Transverse colon (tissue), 4 donors: ENCODE data around the gene SELENOT. TPM values are rescaled to one million over a fixed set of nuclear protein-coding genes. Genes with fewer than 3 reads are reported as not detected.

ENCODE experiments used
- DNase-seq: peaks from one replicate; pipeline ENCODE4 v3.0.0-alpha.2; 2019
- H3K27ac ChIP-seq, 4 donors: fragments of 200-600 bp; sonication (generic); 2 replicates each; pipeline ENCODE4 v1.5.1; 2016 to 2018; ENCODE audit warnings: inconsistent platforms in 4 of 4
- H3K27me3 ChIP-seq: fragments of 200-600 bp; sonication (generic); 2 replicates; pipeline ENCODE4 v1.5.1; 2017; ENCODE audit warnings: inconsistent platforms
- H3K36me3 ChIP-seq, 4 donors: fragments of 200-600 bp; sonication (generic); 2 replicates each; pipeline ENCODE4 v1.5.1; 2017 to 2019; ENCODE audit warnings: inconsistent platforms in 4 of 4
- H3K4me1 ChIP-seq, 4 donors: fragments of 200-600 bp; sonication (generic); 2 replicates each; pipeline ENCODE4 v1.5.1; 2017 to 2020; ENCODE audit warnings: inconsistent platforms in 4 of 4
- H3K4me3 ChIP-seq, 4 donors: fragments of 200-600 bp; sonication (generic); 1 replicate in 1 of 4; 2 replicates in 3 of 4; pipeline versions ENCODE4 v1.5.1 to v1.6.1; 2017 to 2019; ENCODE audit warnings: inconsistent platforms in 4 of 4
- H3K9me3 ChIP-seq, 2 donors: fragments of 200-600 bp; sonication (generic); 2 replicates each; pipeline ENCODE4 v1.5.1; 2017 to 2019; ENCODE audit warnings: inconsistent platforms in 2 of 2
- EP300 ChIP-seq: sonication (generic); formaldehyde crosslinking; IDR thresholded peaks from one replicate; pipeline ENCODE4 v1.6.1; 2017; ENCODE audit warnings: antibody characterized with exemption, low read depth
- POLR2A ChIP-seq: fragments of 450-650 bp; IDR thresholded peaks from one replicate; pipeline ENCODE4 v1.6.1; 2016; ENCODE audit warnings: antibody characterized with exemption, mild to moderate bottlenecking, moderate library complexity
- POLR2AphosphoS5 ChIP-seq, 3 donors: sonication (generic); formaldehyde crosslinking; IDR thresholded peaks; one replicate each; pipeline ENCODE4 v1.6.1; 2016; ENCODE audit warnings: antibody characterized with exemption in 3 of 3
- WGBS, 2 donors: methylation state at CpG; one replicate each; pipeline ENCODE4 v1.1.5; 2018; ENCODE audit warnings: low coverage in 1 of 2; 5-methylcytosine and 5-hydroxymethylcytosine counted together
- in situ Hi-C, 4 donors: fragments of 200-750 bp; cut with MboI; loops; one replicate each; pipeline versions ENCODE4 v1.15.0 to v1.15.1; 2017; ENCODE audit warnings: low sequenced_read_pairs in 3 of 4, low pct_ligation_motif_present in 1 of 4, low pct_unique_long_range_greater_than_20kb in 1 of 4
- intact Hi-C: fragments of 100-400 bp; cut with DNase I; formaldehyde crosslinking; loops from one replicate; pipeline ENCODE4 v1.15.1; 2023; ENCODE audit warnings: low total_unique reads
- total RNA-seq, 4 donors: library from RNA; depleted of rRNA; stranded (reverse); fragments of >200 nt; gene quantifications; one replicate each; pipeline ENCODE4 v1.1.0, GENCODE V29; 2016
- TF ChIP-seq, protein P1 (sequence below), 5 experiments: fragments of 200-600 bp in 3 of 5; fragments of 450-650 bp in 2 of 5; sonication (generic) in 3 of 5; IDR thresholded peaks; 1 replicate in 2 of 5; 2 replicates in 3 of 5; pipeline ENCODE4 v1.5.1; 2016 to 2017; ENCODE audit warnings: antibody characterized with exemption in 5 of 5, inconsistent platforms in 3 of 5, mild to moderate bottlenecking in 2 of 5, moderate library complexity in 1 of 5

Gene SELENOT
- total RNA-seq, 4 donors from 2014 or later: 36.3 to 149 (median 95.1) TPM

DNA sequence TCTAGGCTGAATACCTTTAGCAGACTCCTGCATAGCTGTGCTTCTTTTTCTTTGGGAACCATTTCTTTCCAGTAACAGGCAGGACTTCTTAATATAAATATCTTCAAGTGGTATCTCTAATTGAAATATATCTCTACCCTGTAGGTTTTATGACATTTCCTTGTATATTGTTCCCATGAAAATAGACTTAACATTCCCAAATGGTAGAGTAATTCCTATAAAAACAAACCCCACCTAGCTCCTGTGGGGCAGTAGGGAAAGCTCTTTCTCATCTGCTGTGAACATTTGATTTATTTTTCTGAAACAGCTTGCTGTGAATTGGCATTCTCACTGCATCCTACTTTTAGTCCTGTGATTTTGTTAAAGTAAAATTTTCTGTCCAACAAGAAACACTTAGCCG lies 20.8 kb downstream of the SELENOT start:
- Histone ChIP-seq H3K36me3 (peaks cover 0 to 43% (median 16%) of the 10 kb centered on the region in 4 donors), H3K27me3 (no peaks in the 10 kb centered on the region), H3K4me3 (no peak overlapping the region), H3K27ac (no peak overlapping the region), H3K4me1 (peaks cover 0 to 22% (median 0%) of the 10 kb centered on the region in 4 donors), H3K9me3 (no peaks in the 10 kb centered on the region)
- in situ Hi-C loops: no loop called here
- intact Hi-C loops: no loop called here
- TF ChIP-seq POLR2A (no peak), POLR2AphosphoS5 (IDR thresholded peaks at IDR 0.05) (no peak), EP300 (no peak)
- TF ChIP-seq, protein P1, sequence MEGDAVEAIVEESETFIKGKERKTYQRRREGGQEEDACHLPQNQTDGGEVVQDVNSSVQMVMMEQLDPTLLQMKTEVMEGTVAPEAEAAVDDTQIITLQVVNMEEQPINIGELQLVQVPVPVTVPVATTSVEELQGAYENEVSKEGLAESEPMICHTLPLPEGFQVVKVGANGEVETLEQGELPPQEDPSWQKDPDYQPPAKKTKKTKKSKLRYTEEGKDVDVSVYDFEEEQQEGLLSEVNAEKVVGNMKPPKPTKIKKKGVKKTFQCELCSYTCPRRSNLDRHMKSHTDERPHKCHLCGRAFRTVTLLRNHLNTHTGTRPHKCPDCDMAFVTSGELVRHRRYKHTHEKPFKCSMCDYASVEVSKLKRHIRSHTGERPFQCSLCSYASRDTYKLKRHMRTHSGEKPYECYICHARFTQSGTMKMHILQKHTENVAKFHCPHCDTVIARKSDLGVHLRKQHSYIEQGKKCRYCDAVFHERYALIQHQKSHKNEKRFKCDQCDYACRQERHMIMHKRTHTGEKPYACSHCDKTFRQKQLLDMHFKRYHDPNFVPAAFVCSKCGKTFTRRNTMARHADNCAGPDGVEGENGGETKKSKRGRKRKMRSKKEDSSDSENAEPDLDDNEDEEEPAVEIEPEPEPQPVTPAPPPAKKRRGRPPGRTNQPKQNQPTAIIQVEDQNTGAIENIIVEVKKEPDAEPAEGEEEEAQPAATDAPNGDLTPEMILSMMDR (IDR thresholded peaks at IDR 0.05): no peak
- WGBS, 2 donors: 93 to 100% methylated on average over 1 of the region's 1 CpG
- no peak for DNase-seq

DNA sequence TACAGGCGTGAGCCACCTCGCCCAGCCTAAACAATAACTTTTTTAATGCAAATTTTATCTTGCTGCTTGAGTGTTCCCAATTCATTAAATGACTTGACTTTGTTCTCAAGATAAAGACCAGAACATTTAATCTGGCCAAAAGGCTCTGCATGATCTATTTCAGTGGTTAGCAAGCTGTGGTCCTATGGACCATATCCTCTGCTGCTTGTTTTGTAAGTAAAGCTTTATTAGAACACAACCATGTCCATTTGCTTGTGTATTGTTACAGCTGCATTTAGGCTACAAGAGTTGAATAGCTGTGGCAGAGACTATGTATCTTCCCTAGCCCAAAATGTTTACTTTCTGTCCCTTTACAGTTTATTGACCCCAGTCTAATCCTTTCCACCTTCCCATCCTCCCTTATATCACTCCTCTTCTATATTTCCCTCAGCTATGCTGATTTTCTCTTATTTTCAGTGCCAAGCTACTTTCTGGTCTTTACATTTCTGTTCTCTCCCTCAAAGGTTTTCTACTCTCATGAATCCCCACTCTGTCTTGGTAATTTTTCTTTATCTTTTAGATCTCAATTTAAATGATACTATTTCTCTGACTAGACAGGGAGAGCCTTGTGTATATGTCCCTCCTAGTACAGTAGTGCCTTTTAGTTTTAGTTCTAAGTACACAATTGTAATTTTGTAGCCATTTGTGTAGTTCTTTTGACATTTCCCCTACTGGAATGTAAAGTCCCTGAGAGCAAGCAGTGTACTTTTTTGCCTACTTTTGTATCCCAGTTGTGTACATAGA lies 23.2 kb downstream of the SELENOT start:
- Histone ChIP-seq H3K4me3 (no peak overlapping the region), H3K27me3 (no peaks in the 10 kb centered on the region), H3K36me3 (peaks cover 0 to 57% (median 16%) of the 10 kb centered on the region in 4 donors), H3K27ac (no peak overlapping the region), H3K9me3 (no peaks in the 10 kb centered on the region), H3K4me1 (peaks cover 0 to 18% (median 0%) of the 10 kb centered on the region in 4 donors)
- in situ Hi-C loops (no loop called here), intact Hi-C loops (no loop called here)
- DNase-seq: no peak
- TF ChIP-seq POLR2AphosphoS5 (IDR thresholded peaks at IDR 0.05): no peak
- TF ChIP-seq POLR2A: no peak
- TF ChIP-seq EP300: no peak
- TF ChIP-seq, protein P1 (IDR thresholded peaks at IDR 0.05): no peak
- WGBS, 2 donors: 97% methylated on average over 2 of the region's 2 CpGs; no CpG with 5 or more reads in 1 of the 2 donors

DNA sequence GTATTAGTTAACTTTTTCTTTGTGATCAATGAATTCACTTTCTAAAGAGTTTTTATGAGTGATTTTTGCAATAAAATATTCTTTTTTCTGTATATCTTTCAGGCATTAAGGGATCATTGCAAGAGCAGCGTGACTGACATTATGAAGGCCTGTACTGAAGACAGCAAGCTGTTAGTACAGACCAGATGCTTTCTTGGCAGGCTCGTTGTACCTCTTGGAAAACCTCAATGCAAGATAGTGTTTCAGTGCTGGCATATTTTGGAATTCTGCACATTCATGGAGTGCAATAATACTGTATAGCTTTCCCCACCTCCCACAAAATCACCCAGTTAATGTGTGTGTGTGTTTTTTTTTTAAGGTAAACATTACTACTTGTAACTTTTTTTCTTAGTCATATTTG lies 24.4 kb downstream of the SELENOT start:
- Histone ChIP-seq H3K27me3 (no peaks in the 10 kb centered on the region), H3K4me1 (peaks cover 0 to 8% (median 0%) of the 10 kb centered on the region in 4 donors), H3K9me3 (no peaks in the 10 kb centered on the region), H3K27ac (no peak overlapping the region), H3K4me3 (no peak overlapping the region), H3K36me3 (peaks cover 0 to 59% (median 16%) of the 10 kb centered on the region in 4 donors)
- DNase-seq: no peak
- 70 to 84% methylated on average over 2 of the region's 2 CpGs for WGBS, 2 donors
- no peak for TF ChIP-seq EP300
- TF ChIP-seq POLR2A: no peak
- TF ChIP-seq, protein P1 (IDR thresholded peaks at IDR 0.05): no peak
- no peak for TF ChIP-seq POLR2AphosphoS5 (IDR thresholded peaks at IDR 0.05)
- in situ Hi-C loops (no loop called here), intact Hi-C loops (no loop called here)

DNA sequence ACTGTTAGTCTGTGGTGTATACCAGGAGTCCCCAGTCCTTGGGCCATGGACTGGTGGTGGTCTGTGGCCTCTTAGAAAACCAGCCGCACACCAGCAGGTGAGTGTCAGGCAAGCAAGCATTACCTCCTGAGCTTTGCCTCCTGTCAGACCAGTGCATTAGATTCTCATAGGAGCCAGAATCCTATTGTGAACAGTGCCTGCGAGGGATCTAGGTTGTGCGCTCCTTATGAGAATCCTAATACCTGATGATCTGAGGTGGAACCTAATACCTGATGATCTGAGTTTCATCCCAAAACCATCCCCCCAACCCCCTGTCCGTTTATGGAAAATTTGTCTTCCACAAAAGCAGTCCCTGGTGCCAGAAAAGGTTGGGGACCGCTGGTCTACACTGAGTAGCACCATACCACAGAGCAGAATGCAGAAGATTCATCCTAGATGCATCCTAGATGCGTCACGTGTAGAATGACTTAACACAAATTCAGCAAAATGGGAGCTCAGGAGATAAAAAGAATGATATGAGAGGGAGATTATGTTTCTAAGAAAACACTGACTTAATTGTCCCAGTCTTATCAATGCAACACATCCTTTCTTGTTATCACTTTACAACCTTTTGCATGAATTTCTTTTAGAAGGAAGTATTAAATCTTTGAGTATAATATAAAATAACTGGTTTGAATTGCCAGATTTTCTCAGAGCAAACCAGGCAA lies 28.5 kb downstream of the SELENOT start:
- Histone ChIP-seq H3K4me1 (peaks cover 0 to 7% (median 0%) of the 10 kb centered on the region in 4 donors), H3K27ac (no peak overlapping the region), H3K36me3 (peaks cover 0 to 37% (median 8%) of the 10 kb centered on the region in 4 donors), H3K27me3 (no peaks in the 10 kb centered on the region), H3K9me3 (no peaks in the 10 kb centered on the region), H3K4me3 (no peak overlapping the region)
- WGBS, 2 donors: 75 to 91% methylated on average over 2 to 7 of the region's 7 CpGs
- TF ChIP-seq POLR2A (no peak), EP300 (no peak), POLR2AphosphoS5 (IDR thresholded peaks at IDR 0.05) (no peak)
- TF ChIP-seq, protein P1 (IDR thresholded peaks at IDR 0.05): no peak
- in situ Hi-C loops: no loop called here
- intact Hi-C loops: no loop called here
- no peak for DNase-seq
